GM23338 (cell line): ENCODE results near the gene SRP54. TPM values are rescaled to one million over a fixed set of nuclear protein-coding genes. Genes with fewer than 3 reads are reported as not detected.

Experiments
- ATAC-seq: fragments of 200-7000 bp; cut with Tn5 transposase; 3 replicates; pipeline ENCODE4 v1.9.1; 2020
- DNase-seq: peaks from one replicate; pipeline ENCODE4 v3.0.0-alpha.2; 2015; ENCODE audit warnings: low spot score
- H2AFZ ChIP-seq: fragments of 200-600 bp; sonication (generic); 2 replicates; pipeline ENCODE4 v1.8.0; 2016; ENCODE audit warnings: antibody characterized with exemption, mild to moderate bottlenecking, moderate library complexity
- H3F3A ChIP-seq: fragments of 200-600 bp; sonication (generic); replicated peaks from 2 replicates; pipeline ENCODE4 v1.8.0; 2017; ENCODE audit warnings: antibody characterized with exemption, mixed run types, low read depth
- H3K27ac ChIP-seq: fragments of 200-600 bp; sonication (generic); 2 replicates; pipeline ENCODE4 v1.6.1; 2016; ENCODE audit warnings: low read depth
- H3K27me3 ChIP-seq: fragments of 200-600 bp; sonication (generic); 2 replicates; pipeline ENCODE4 v1.8.0; 2016; ENCODE audit warnings: mild to moderate bottlenecking, mixed run types, moderate library complexity; ENCODE audit not compliant: insufficient read depth
- H3K36me3 ChIP-seq: fragments of 200-600 bp; sonication (generic); 2 replicates; pipeline ENCODE4 v1.8.0; 2016; ENCODE audit warnings: mild to moderate bottlenecking; ENCODE audit not compliant: insufficient read depth
- H3K4me1 ChIP-seq: fragments of 200-600 bp; sonication (generic); 2 replicates; pipeline ENCODE4 v1.8.0; 2016; ENCODE audit warnings: mild to moderate bottlenecking, moderate library complexity; ENCODE audit not compliant: insufficient read depth
- H3K4me2 ChIP-seq: fragments of 200-600 bp; sonication (generic); 2 replicates; pipeline ENCODE4 v1.7.1; 2017; ENCODE audit warnings: mixed run types
- H3K4me3 ChIP-seq: fragments of 200-600 bp; sonication (generic); 2 replicates; pipeline ENCODE4 v1.6.1; 2016; ENCODE audit warnings: mixed run types
- H3K79me2 ChIP-seq: fragments of 200-600 bp; sonication (generic); replicated peaks from 2 replicates; pipeline ENCODE4 v1.8.0; 2017; ENCODE audit warnings: mild to moderate bottlenecking; ENCODE audit not compliant: insufficient read depth
- H3K9me2 ChIP-seq: fragments of 200-600 bp; sonication (generic); 2 replicates; pipeline ENCODE4 v1.8.0; 2017; ENCODE audit not compliant: insufficient read depth
- H4K20me1 ChIP-seq: fragments of 200-600 bp; sonication (generic); replicated peaks from 2 replicates; pipeline ENCODE4 v1.8.0; 2017; ENCODE audit warnings: mild to moderate bottlenecking; ENCODE audit not compliant: insufficient read depth
- H3K27ac Mint-ChIP-seq: 2 replicates; pipeline ENCODE4 v1.8.0; 2020; ENCODE audit warnings: inconsistent platforms, mild to moderate bottlenecking, moderate library complexity, mixed read lengths
- H3K27me3 Mint-ChIP-seq: 3 replicates; pipeline ENCODE4 v1.8.0; 2022; ENCODE audit warnings: low read depth, mild to moderate bottlenecking, moderate library complexity, mixed read lengths, inconsistent platforms; ENCODE audit not compliant: insufficient read depth, poor library complexity
- H3K36me3 Mint-ChIP-seq: 3 replicates; pipeline ENCODE4 v1.8.0; 2021; ENCODE audit warnings: low read depth, mild to moderate bottlenecking, inconsistent platforms, moderate library complexity, mixed read lengths
- H3K4me1 Mint-ChIP-seq: 3 replicates; pipeline ENCODE4 v1.8.0; 2020; ENCODE audit warnings: mild to moderate bottlenecking, inconsistent platforms, mixed read lengths
- H3K4me3 Mint-ChIP-seq: 3 replicates; pipeline ENCODE4 v1.8.0; 2021; ENCODE audit warnings: moderate library complexity, mild to moderate bottlenecking, inconsistent platforms, mixed read lengths
- H3K9me3 Mint-ChIP-seq: 3 replicates; pipeline ENCODE4 v1.8.0; 2020; ENCODE audit warnings: moderate library complexity, mild to moderate bottlenecking, inconsistent platforms, mixed read lengths
- CREB1 ChIP-seq: fragments of 250-450 bp; sonication (Bioruptor Pico); IDR thresholded peaks from 2 replicates; pipeline ENCODE4 v1.5.0; 2020; ENCODE audit warnings: low read depth, mild to moderate bottlenecking, moderate library complexity
- ETS1 ChIP-seq: IDR thresholded peaks from 2 replicates; pipeline ENCODE4 v1.6.1; 2016; ENCODE audit warnings: antibody characterized with exemption
- EZH2 ChIP-seq: fragments of 200-600 bp; sonication (generic); IDR thresholded peaks from one replicate; pipeline ENCODE4 v1.8.0; 2017; ENCODE audit warnings: antibody characterized with exemption, mild to moderate bottlenecking, low read depth; ENCODE audit not compliant: unreplicated experiment
- EZH2phosphoT487 ChIP-seq: fragments of 200-600 bp; sonication (generic); IDR thresholded peaks from one replicate; pipeline ENCODE4 v1.8.1; 2018; ENCODE audit warnings: antibody characterized with exemption; ENCODE audit not compliant: unreplicated experiment
- JUNB ChIP-seq: IDR thresholded peaks from one replicate; pipeline ENCODE4 v1.6.1; 2016; ENCODE audit warnings: antibody characterized with exemption; ENCODE audit not compliant: unreplicated experiment
- NANOG ChIP-seq: IDR thresholded peaks from 2 replicates; pipeline ENCODE4 v1.6.1; 2016; ENCODE audit warnings: antibody characterized with exemption, borderline replicate concordance
- POLR2AphosphoS5 ChIP-seq: IDR thresholded peaks from 2 replicates; pipeline ENCODE4 v1.6.1; 2016; ENCODE audit warnings: antibody characterized with exemption, low read depth
- REST ChIP-seq: IDR thresholded peaks from one replicate; pipeline ENCODE4 v1.6.1; 2018; ENCODE audit warnings: antibody characterized with exemption; ENCODE audit not compliant: unreplicated experiment
- STAT1 ChIP-seq: IDR thresholded peaks from one replicate; pipeline ENCODE4 v1.6.1; 2016; ENCODE audit warnings: antibody characterized with exemption; ENCODE audit not compliant: unreplicated experiment
- ZNF114 ChIP-seq: fragments of 250-450 bp; sonication (Bioruptor Pico); IDR thresholded peaks from 2 replicates; pipeline ENCODE4 v1.5.0; 2020; ENCODE audit warnings: mild to moderate bottlenecking, moderate library complexity
- ZNF331 ChIP-seq: fragments of 250-450 bp; sonication (Bioruptor Pico); IDR thresholded peaks from 2 replicates; pipeline ENCODE4 v1.5.0; 2020; ENCODE audit warnings: low read depth, mild to moderate bottlenecking, moderate library complexity
- polyA plus RNA-seq: library from polyadenylated mRNA; unstranded; fragments of >200 nt; fragmentation: Nextera tagmentation; extraction: Ambion mirVana; gene quantifications from 2 replicates; pipeline ENCODE4 v1.2.1, GENCODE V29; 2016
- total RNA-seq: library from RNA; depleted of rRNA; stranded (reverse); fragments of >200 nt; shearing (Covaris generic); gene quantifications from 2 replicates; pipeline ENCODE4 v1.2.3, GENCODE V29; 2014
- TF ChIP-seq, protein P1 (sequence below), 2 experiments: fragments of 200-600 bp in 1 of 2; sonication (generic) in 1 of 2; conservative IDR thresholded peaks; 2 replicates each; pipeline versions ENCODE4 v1.5.1 to v1.6.1; 2016 to 2017; ENCODE audit warnings: antibody characterized with exemption in 2 of 2, low read depth in 2 of 2, mild to moderate bottlenecking in 2 of 2, moderate library complexity in 1 of 2
- TF ChIP-seq, protein P2 (sequence below): fragments of 250-450 bp; sonication (Bioruptor Pico); IDR thresholded peaks from 2 replicates; pipeline ENCODE4 v1.5.0; 2020; ENCODE audit warnings: mild to moderate bottlenecking, moderate library complexity

The SRP54 gene
- total and polyA plus RNA-seq, 2 experiments from 2014 or later = 60.4 to 77.5 TPM

DNA sequence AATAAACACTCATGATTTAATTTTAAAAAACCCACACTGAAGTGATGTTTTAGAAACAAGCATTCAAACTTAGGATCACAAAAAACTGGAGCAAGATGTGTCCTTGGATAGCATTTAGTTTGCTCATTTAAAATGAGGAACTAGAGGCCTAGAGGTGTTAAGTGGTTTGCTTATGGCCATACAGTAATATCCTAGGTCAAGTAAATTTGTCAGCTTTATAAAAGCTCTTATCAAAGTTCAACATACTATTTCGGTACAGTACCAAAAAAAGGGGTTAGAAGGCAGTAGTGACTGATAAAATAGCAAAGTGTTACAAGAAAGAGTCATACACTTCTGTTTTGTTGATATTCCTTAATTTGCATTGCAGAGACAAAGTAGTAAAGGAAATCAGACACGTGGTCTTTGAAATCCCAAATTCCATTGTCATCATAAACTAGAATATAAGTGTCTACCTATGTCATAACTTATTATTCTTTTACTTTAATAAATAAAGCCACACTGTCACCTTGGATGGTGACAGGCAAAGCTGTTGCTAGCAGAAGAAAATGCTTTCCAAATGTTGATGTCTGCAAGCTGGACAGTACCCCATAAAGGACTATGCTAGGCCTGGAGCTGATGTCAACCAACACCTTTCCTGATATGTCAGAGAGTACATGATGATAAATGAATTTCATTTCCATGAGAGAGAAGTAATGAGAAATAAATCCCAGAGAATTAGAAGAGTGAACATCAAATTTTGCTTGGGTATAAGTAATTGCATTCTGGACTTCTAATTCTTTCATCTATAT is 17.6 kb upstream of the SRP54 start:
- Mint-ChIP-seq H3K4me1 (no peaks in the 10 kb centered on the region), H3K27ac (no peak overlapping the region), H3K4me3 (no peak overlapping the region), H3K36me3 (peaks cover 10% of the 10 kb centered on the region; the same call in 2 of the 3 replicates), H3K27me3 (no peaks in the 10 kb centered on the region), H3K9me3 (no peaks in the 10 kb centered on the region)
- H3K4me2 ChIP-seq = no peak overlapping the region
- no peaks in the 10 kb centered on the region for H3K4me1 ChIP-seq
- peaks cover 18% of the 10 kb centered on the region; the same call in 1 of the 2 replicates for H3K36me3 ChIP-seq
- no peaks in the 10 kb centered on the region for H3F3A ChIP-seq
- no peaks in the 10 kb centered on the region for H3K27me3 ChIP-seq
- TF ChIP-seq, protein P1, sequence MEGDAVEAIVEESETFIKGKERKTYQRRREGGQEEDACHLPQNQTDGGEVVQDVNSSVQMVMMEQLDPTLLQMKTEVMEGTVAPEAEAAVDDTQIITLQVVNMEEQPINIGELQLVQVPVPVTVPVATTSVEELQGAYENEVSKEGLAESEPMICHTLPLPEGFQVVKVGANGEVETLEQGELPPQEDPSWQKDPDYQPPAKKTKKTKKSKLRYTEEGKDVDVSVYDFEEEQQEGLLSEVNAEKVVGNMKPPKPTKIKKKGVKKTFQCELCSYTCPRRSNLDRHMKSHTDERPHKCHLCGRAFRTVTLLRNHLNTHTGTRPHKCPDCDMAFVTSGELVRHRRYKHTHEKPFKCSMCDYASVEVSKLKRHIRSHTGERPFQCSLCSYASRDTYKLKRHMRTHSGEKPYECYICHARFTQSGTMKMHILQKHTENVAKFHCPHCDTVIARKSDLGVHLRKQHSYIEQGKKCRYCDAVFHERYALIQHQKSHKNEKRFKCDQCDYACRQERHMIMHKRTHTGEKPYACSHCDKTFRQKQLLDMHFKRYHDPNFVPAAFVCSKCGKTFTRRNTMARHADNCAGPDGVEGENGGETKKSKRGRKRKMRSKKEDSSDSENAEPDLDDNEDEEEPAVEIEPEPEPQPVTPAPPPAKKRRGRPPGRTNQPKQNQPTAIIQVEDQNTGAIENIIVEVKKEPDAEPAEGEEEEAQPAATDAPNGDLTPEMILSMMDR (conservative IDR thresholded peaks at IDR 0.05; ENCODE audit: low read depth in 2 of 2) = no peak
- no peak for TF ChIP-seq EZH2
- TF ChIP-seq, protein P2, sequence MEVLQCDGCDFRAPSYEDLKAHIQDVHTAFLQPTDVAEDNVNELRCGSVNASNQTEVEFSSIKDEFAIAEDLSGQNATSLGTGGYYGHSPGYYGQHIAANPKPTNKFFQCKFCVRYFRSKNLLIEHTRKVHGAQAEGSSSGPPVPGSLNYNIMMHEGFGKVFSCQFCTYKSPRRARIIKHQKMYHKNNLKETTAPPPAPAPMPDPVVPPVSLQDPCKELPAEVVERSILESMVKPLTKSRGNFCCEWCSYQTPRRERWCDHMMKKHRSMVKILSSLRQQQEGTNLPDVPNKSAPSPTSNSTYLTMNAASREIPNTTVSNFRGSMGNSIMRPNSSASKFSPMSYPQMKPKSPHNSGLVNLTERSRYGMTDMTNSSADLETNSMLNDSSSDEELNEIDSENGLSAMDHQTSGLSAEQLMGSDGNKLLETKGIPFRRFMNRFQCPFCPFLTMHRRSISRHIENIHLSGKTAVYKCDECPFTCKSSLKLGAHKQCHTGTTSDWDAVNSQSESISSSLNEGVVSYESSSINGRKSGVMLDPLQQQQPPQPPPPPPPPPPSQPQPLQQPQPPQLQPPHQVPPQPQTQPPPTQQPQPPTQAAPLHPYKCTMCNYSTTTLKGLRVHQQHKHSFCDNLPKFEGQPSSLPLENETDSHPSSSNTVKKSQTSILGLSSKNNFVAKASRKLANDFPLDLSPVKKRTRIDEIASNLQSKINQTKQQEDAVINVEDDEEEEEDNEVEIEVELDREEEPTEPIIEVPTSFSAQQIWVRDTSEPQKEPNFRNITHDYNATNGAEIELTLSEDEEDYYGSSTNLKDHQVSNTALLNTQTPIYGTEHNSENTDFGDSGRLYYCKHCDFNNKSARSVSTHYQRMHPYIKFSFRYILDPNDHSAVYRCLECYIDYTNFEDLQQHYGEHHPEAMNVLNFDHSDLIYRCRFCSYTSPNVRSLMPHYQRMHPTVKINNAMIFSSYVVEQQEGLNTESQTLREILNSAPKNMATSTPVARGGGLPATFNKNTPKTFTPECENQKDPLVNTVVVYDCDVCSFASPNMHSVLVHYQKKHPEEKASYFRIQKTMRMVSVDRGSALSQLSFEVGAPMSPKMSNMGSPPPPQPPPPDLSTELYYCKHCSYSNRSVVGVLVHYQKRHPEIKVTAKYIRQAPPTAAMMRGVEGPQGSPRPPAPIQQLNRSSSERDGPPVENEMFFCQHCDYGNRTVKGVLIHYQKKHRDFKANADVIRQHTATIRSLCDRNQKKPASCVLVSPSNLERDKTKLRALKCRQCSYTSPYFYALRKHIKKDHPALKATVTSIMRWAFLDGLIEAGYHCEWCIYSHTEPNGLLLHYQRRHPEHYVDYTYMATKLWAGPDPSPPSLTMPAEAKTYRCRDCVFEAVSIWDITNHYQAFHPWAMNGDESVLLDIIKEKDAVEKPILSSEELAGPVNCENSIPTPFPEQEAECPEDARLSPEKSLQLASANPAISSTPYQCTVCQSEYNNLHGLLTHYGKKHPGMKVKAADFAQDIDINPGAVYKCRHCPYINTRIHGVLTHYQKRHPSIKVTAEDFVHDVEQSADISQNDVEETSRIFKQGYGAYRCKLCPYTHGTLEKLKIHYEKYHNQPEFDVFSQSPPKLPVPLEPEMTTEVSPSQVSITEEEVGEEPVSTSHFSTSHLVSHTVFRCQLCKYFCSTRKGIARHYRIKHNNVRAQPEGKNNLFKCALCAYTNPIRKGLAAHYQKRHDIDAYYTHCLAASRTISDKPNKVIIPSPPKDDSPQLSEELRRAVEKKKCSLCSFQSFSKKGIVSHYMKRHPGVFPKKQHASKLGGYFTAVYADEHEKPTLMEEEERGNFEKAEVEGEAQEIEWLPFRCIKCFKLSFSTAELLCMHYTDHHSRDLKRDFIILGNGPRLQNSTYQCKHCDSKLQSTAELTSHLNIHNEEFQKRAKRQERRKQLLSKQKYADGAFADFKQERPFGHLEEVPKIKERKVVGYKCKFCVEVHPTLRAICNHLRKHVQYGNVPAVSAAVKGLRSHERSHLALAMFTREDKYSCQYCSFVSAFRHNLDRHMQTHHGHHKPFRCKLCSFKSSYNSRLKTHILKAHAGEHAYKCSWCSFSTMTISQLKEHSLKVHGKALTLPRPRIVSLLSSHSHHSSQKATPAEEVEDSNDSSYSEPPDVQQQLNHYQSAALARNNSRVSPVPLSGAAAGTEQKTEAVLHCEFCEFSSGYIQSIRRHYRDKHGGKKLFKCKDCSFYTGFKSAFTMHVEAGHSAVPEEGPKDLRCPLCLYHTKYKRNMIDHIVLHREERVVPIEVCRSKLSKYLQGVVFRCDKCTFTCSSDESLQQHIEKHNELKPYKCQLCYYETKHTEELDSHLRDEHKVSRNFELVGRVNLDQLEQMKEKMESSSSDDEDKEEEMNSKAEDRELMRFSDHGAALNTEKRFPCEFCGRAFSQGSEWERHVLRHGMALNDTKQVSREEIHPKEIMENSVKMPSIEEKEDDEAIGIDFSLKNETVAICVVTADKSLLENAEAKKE = no peak
- no peak for TF ChIP-seq ZNF114
- TF ChIP-seq STAT1 = no peak
- TF ChIP-seq EZH2phosphoT487 = no peak
- TF ChIP-seq ZNF331 = no peak
- TF ChIP-seq ETS1 = no peak
- TF ChIP-seq NANOG = no peak
- no peak for TF ChIP-seq JUNB
- TF ChIP-seq CREB1 (CRISPR knock-in tag) = no peak
- no peak for TF ChIP-seq POLR2AphosphoS5
- TF ChIP-seq REST = no peak
- no peak overlapping the region for H3K4me3 ChIP-seq
- H2AFZ ChIP-seq = no peak overlapping the region
- no peaks in the 10 kb centered on the region for H3K9me2 ChIP-seq
- ATAC-seq (no peak), DNase-seq (no peak)
- H3K79me2 ChIP-seq = no peaks in the 10 kb centered on the region
- H4K20me1 ChIP-seq = no peaks in the 10 kb centered on the region
- no peak overlapping the region for H3K27ac ChIP-seq
